ENCODE measurements around the gene CD248. TPM values are rescaled to one million over a fixed set of nuclear protein-coding genes. Genes with fewer than 3 reads are reported as not detected.
A peak's percentile ranks its signal among the peaks of the same experiment; 100 is the strongest.
"Not testable (repeated sequence)": the region's sequence is repeated elsewhere in the genome, so short reads cannot be mapped to it uniquely, and the experiment has no call there.

CD248 gene
- total RNA-seq, 1 experiment from 2014 or later: not detected

DNA sequence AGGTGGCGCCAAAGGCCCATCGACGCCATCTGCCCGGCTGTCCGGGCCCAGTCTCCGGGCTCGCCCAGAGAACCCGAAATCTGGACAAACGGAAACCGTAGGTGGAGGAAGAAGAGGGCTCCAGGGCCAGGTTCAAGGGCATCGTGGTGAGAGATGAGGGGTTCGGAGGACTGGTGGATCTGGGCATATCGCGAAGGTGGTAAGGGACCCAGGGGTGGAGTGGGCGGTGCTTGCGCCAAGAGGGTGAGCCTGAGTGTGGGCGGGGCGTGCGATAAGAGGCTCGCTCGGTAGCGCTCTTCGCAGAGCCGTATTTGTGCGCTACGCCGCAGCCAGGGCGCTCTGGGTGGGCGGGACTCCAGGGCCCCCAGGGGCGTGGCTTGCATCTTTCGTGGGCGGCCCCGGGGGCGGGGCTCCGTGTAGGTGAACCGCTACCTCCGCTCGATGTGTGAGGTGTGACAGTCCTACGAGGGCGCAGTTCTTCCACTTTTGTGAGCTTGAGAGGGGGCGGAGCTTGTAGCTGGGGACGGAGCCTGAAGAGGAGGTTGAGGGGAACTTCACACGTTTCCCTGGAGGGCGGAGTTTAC, 4.8 kb downstream of the CD248 start:
- peaks cover 18% of the 10 kb centered on the region for H3K27me3 ChIP-seq (ENCODE audit: insufficient read depth, low read depth)
- TF ChIP-seq, protein P1, sequence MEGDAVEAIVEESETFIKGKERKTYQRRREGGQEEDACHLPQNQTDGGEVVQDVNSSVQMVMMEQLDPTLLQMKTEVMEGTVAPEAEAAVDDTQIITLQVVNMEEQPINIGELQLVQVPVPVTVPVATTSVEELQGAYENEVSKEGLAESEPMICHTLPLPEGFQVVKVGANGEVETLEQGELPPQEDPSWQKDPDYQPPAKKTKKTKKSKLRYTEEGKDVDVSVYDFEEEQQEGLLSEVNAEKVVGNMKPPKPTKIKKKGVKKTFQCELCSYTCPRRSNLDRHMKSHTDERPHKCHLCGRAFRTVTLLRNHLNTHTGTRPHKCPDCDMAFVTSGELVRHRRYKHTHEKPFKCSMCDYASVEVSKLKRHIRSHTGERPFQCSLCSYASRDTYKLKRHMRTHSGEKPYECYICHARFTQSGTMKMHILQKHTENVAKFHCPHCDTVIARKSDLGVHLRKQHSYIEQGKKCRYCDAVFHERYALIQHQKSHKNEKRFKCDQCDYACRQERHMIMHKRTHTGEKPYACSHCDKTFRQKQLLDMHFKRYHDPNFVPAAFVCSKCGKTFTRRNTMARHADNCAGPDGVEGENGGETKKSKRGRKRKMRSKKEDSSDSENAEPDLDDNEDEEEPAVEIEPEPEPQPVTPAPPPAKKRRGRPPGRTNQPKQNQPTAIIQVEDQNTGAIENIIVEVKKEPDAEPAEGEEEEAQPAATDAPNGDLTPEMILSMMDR (conservative IDR thresholded peaks at IDR 0.05): peak; percentile 95
- TF ChIP-seq EZH2 (IDR thresholded peaks at IDR 0.05; ENCODE audit: low read depth): no peak
- ChIA-PET CTCF (interaction anchor here (0.5 to 2.9 kb wide), 19 partner anchors 15 to 1189 kb away, joined by 3 to 30 read pairs (median 4); partner anchors contain the start of genes BRMS1, MRPL11, RBM4B and RIN1), POLR2A (ENCODE audit: unreplicated experiment) (interaction anchor here (0.5 to 1.6 kb wide), 14 partner anchors 12 to 783 kb away, joined by 3 to 46 read pairs (median 6); partner anchors contain the start of genes PACS1, RBM4B, RIN1 and SLC29A2)
- peak overlapping the region; percentile 75 for H3K4me2 ChIP-seq
- no peaks in the 10 kb centered on the region for H3K79me2 ChIP-seq (ENCODE audit: low read depth)
- DNase-seq: peak; percentile 88 to 89
- intact Hi-C loops (cut with micrococcal nuclease; ENCODE audit: unreplicated experiment): loop anchor here (1.0 to 5.0 kb wide), 5 partner anchors 16 to 119 kb away; partner anchors contain the start of genes RIN1 and SLC29A2
- no peaks in the 10 kb centered on the region for H3K36me3 ChIP-seq (ENCODE audit: low read depth)
- peak overlapping the region; percentile 92 for H2AFZ ChIP-seq
- peak overlapping the region; percentile 45; the same call in 1 of the 2 replicates for H3K27ac ChIP-seq
- no peaks in the 10 kb centered on the region for H4K20me1 ChIP-seq (ENCODE audit: insufficient read depth)
- H3K9me2 ChIP-seq (ENCODE audit: insufficient read depth): no peaks in the 10 kb centered on the region
- peak overlapping the region; percentile 66 for H3K4me3 ChIP-seq
- H3F3A ChIP-seq (ENCODE audit: insufficient read depth, low read depth): peaks cover 10% of the 10 kb centered on the region; the same call in 1 of the 2 replicates
- no peaks in the 10 kb centered on the region for H3K9me3 ChIP-seq (ENCODE audit: insufficient read depth, low read depth)
- peaks cover 6% of the 10 kb centered on the region for H3K4me1 ChIP-seq (replicated peaks; ENCODE audit: insufficient read depth)
- BruUV-seq (replicated peaks): no TSS peak

DNA sequence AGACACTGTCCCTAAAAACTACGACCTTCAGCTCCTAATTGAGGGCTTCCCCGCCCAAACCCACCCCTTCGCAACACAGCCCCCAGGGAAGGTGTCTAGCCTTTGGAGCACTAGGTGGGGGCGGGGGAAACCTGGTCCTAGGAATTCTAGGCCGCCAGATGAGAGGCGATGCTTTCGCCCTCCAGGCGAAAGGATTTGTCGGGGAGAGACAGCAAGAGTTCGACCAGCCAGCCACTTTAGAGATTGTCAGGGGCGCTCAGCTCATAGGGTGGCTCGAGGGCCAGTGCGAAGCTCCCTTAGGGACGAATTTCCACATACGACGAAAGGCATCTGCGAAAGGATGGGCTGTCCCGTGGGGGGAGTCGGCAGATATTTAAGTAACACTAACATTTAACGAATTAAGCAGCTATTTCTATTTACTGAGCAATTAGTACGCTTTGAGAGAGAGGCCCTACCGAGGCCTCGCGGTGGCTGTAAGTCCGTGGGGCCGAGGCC, 5.3 kb downstream of the CD248 start:
- POLR2A ChIA-PET (ENCODE audit: unreplicated experiment): interaction anchor here (0.5 to 1.6 kb wide), 4 partner anchors 11 to 69 kb away, joined by 4 to 46 read pairs (median 10); partner anchors contain the start of genes RIN1 and YIF1A
- CTCF ChIA-PET: interaction anchor here (0.5 to 2.9 kb wide), 9 partner anchors 17 to 405 kb away, joined by 3 to 30 read pairs (median 5); partner anchors contain the start of genes BRMS1, RIN1 and YIF1A
- Histone ChIP-seq H3K9me3 (ENCODE audit: insufficient read depth, low read depth) (no peaks in the 10 kb centered on the region), H3K9me2 (ENCODE audit: insufficient read depth) (no peaks in the 10 kb centered on the region), H3K36me3 (ENCODE audit: low read depth) (no peaks in the 10 kb centered on the region), H3K4me3 (peak overlapping the region; percentile 66), H2AFZ (peak overlapping the region; percentile 92), H3K27ac (peak overlapping the region; percentile 45; the same call in 1 of the 2 replicates), H4K20me1 (ENCODE audit: insufficient read depth) (no peaks in the 10 kb centered on the region), H3F3A (ENCODE audit: insufficient read depth, low read depth) (peaks cover 10% of the 10 kb centered on the region; the same call in 1 of the 2 replicates), H3K27me3 (ENCODE audit: insufficient read depth, low read depth) (peaks cover 19% of the 10 kb centered on the region), H3K79me2 (ENCODE audit: low read depth) (no peaks in the 10 kb centered on the region), H3K4me1 (replicated peaks; ENCODE audit: insufficient read depth) (peaks cover 6% of the 10 kb centered on the region), H3K4me2 (peak overlapping the region; percentile 75)
- DNase-seq: no peak
- intact Hi-C loops (cut with micrococcal nuclease; ENCODE audit: unreplicated experiment): loop anchor here (2.0 to 5.0 kb wide), 2 partner anchors 61 to 119 kb away; partner anchors contain the start of gene SLC29A2
- TF ChIP-seq EZH2 (IDR thresholded peaks at IDR 0.05; ENCODE audit: low read depth): no peak
- TF ChIP-seq, protein P1 (conservative IDR thresholded peaks at IDR 0.05): no peak
- BruUV-seq (replicated peaks): no TSS peak

DNA sequence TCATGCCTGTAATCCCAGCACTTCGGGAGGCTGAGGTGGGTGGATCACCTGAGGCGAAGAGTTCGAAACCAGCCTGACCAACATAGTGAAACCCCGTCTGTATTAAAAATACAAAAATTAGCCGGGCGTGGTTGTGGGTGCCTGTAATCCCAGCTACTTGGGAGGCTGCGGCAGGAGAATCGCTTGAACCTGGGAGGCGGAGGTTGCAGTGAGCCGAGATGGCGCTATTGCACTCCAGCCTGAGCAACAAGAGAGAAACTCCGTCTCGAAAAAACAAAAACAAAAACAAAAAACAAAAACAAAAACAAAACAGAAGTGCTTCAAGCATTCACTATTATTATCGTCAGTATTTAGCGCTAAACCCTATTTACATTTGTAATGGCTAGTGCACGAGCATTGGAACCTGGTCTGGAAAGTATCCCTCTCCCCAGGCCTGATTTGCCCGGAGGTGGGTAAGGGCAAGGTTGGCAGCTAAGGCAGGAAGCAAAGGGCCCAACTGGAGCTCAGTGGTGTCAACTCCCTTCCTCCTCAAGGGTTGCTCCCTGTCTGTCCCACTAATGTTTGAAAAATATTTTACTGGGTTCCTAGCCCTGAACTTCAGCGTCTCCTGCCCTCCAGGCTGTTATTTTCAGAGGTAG, 5.9 kb downstream of the CD248 start:
- not testable (repeated sequence) for BruUV-seq (replicated peaks); H3K9me3 ChIP-seq (ENCODE audit: insufficient read depth, low read depth); H3K4me3 ChIP-seq; H3K79me2 ChIP-seq (ENCODE audit: low read depth); DNase-seq; H3K4me1 ChIP-seq (replicated peaks; ENCODE audit: insufficient read depth); H3K9me2 ChIP-seq (ENCODE audit: insufficient read depth); H3K36me3 ChIP-seq (ENCODE audit: low read depth); H3K27ac ChIP-seq; H3K4me2 ChIP-seq; H4K20me1 ChIP-seq (ENCODE audit: insufficient read depth); H2AFZ ChIP-seq
- POLR2A ChIA-PET (ENCODE audit: unreplicated experiment): interaction anchor here (0.6 kb wide), 2 partner anchors 22 to 70 kb away, joined by 4 to 7 read pairs; partner anchors contain the start of gene YIF1A
- peaks cover 19% of the 10 kb centered on the region for H3K27me3 ChIP-seq (ENCODE audit: insufficient read depth, low read depth)
- peaks cover 10% of the 10 kb centered on the region; the same call in 1 of the 2 replicates for H3F3A ChIP-seq (ENCODE audit: insufficient read depth, low read depth)
- intact Hi-C loops (cut with micrococcal nuclease; ENCODE audit: unreplicated experiment): loop anchor here (2.0 to 5.0 kb wide), 2 partner anchors 61 to 120 kb away; partner anchors contain the start of gene SLC29A2
- CTCF ChIA-PET: interaction anchor here (0.5 to 2.9 kb wide), 10 partner anchors 18 to 405 kb away, joined by 3 to 30 read pairs (median 4); partner anchors contain the start of genes BRMS1, RIN1 and YIF1A
